OCI-LY7 (cell line): ENCODE data around the gene PDZK1IP1.
"Not testable (repeated sequence)": the region's sequence is repeated elsewhere in the genome, so short reads cannot be mapped to it uniquely, and the experiment has no call there.

Experiments
- EZH2phosphoT487 ChIP-seq: fragments of 200-600 bp; sonication (generic); IDR thresholded peaks from 2 replicates; pipeline ENCODE4 v1.6.1; 2018; ENCODE audit warnings: low read depth, borderline replicate concordance, mild to moderate bottlenecking, mixed run types, antibody characterized with exemption, low read length, moderate library complexity, mixed read lengths
- TF ChIP-seq, protein P1 (sequence below): fragments of 200-600 bp; sonication (generic); conservative IDR thresholded peaks from 2 replicates; pipeline ENCODE4 v1.5.1; 2014; ENCODE audit warnings: mild to moderate bottlenecking, antibody characterized with exemption, low read length, moderate library complexity, mixed read lengths

DNA sequence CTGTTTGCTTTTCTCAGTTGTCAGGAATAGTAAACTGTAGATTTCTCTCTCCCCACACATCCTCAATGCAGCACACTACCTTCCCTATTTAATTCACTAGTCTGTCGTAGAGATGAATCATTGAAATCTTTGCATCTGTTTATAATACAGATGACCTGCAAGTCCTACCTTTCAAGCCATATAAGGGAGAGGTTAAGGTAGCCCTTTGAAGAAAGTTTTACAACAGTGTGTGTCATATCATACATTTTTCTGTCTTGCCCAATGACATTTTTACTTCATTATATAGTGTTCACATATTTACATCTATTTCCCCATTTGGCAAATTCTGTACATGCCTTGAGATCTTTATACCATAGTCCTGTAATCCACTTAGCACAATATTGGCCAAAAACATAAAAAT, 43.3 kb downstream of the PDZK1IP1 start:
- TF ChIP-seq, protein P1, sequence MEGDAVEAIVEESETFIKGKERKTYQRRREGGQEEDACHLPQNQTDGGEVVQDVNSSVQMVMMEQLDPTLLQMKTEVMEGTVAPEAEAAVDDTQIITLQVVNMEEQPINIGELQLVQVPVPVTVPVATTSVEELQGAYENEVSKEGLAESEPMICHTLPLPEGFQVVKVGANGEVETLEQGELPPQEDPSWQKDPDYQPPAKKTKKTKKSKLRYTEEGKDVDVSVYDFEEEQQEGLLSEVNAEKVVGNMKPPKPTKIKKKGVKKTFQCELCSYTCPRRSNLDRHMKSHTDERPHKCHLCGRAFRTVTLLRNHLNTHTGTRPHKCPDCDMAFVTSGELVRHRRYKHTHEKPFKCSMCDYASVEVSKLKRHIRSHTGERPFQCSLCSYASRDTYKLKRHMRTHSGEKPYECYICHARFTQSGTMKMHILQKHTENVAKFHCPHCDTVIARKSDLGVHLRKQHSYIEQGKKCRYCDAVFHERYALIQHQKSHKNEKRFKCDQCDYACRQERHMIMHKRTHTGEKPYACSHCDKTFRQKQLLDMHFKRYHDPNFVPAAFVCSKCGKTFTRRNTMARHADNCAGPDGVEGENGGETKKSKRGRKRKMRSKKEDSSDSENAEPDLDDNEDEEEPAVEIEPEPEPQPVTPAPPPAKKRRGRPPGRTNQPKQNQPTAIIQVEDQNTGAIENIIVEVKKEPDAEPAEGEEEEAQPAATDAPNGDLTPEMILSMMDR: not testable (repeated sequence)
- not testable (repeated sequence) for TF ChIP-seq EZH2phosphoT487
